DOHH2 (cell line): Measurements from ENCODE around the gene GGT6.

ENCODE experiments used
- H3F3A ChIP-seq: fragments of 200-600 bp; sonication (generic), shearing (Covaris generic); 2 replicates; pipeline ENCODE4 v1.6.0; 2016; ENCODE audit warnings: antibody characterized with exemption, mild to moderate bottlenecking; ENCODE audit not compliant: control insufficient read depth, insufficient read depth
- H3K27ac ChIP-seq: fragments of 200-600 bp; sonication (generic); 2 replicates; pipeline ENCODE4 v1.5.1; 2014; ENCODE audit warnings: low read depth, mild to moderate bottlenecking, low read length, moderate library complexity
- H3K27me3 ChIP-seq: fragments of 200-600 bp; sonication (generic); 2 replicates; pipeline ENCODE4 v1.6.1; 2014; ENCODE audit warnings: mild to moderate bottlenecking, low read length, mixed read lengths; ENCODE audit not compliant: control insufficient read depth
- H3K36me3 ChIP-seq: fragments of 200-600 bp; sonication (generic); 2 replicates; pipeline ENCODE4 v1.6.1; 2014; ENCODE audit warnings: mild to moderate bottlenecking, low read length, moderate library complexity, mixed read lengths; ENCODE audit not compliant: control insufficient read depth
- H3K4me1 ChIP-seq: fragments of 200-600 bp; sonication (generic); 2 replicates; pipeline ENCODE4 v1.6.1; 2014; ENCODE audit warnings: mild to moderate bottlenecking, low read length, mixed read lengths; ENCODE audit not compliant: control insufficient read depth
- H3K4me2 ChIP-seq: fragments of 200-600 bp; sonication (generic); 2 replicates; pipeline ENCODE4 v1.6.0; 2014; ENCODE audit warnings: mild to moderate bottlenecking, low read length, moderate library complexity
- H3K4me3 ChIP-seq: fragments of 200-600 bp; sonication (generic); 2 replicates; pipeline ENCODE4 v1.5.1; 2014; ENCODE audit warnings: mild to moderate bottlenecking, low read length, mixed read lengths
- H3K79me2 ChIP-seq: fragments of 200-600 bp; sonication (generic); 2 replicates; pipeline ENCODE4 v1.6.1; 2014; ENCODE audit warnings: mild to moderate bottlenecking, low read length, mixed read lengths; ENCODE audit not compliant: control insufficient read depth
- H3K9me2 ChIP-seq: fragments of 200-600 bp; sonication (generic); replicated peaks from 2 replicates; pipeline ENCODE4 v1.6.1; 2014; ENCODE audit warnings: mild to moderate bottlenecking, low read length, mixed read lengths; ENCODE audit not compliant: control insufficient read depth
- H3K9me3 ChIP-seq: fragments of 200-600 bp; sonication (generic); 2 replicates; pipeline ENCODE4 v1.6.1; 2014; ENCODE audit warnings: antibody characterized with exemption, low read length, mixed read lengths; ENCODE audit not compliant: control insufficient read depth, insufficient read depth
- H4K20me1 ChIP-seq: fragments of 200-600 bp; sonication (generic); 2 replicates; pipeline ENCODE4 v1.6.0; 2014; ENCODE audit warnings: low read depth, mild to moderate bottlenecking, antibody characterized with exemption, low read length, moderate library complexity; ENCODE audit not compliant: control insufficient read depth, insufficient read depth
- EZH2phosphoT487 ChIP-seq: fragments of 200-600 bp; sonication (generic); IDR thresholded peaks from 2 replicates; pipeline ENCODE4 v1.6.1; 2017; ENCODE audit warnings: borderline replicate concordance, mild to moderate bottlenecking, antibody characterized with exemption, low read length, moderate library complexity, mixed read lengths
- TF ChIP-seq, protein P1 (sequence below): fragments of 200-600 bp; sonication (generic); IDR thresholded peaks from one replicate; pipeline ENCODE4 v1.5.1; 2014; ENCODE audit warnings: antibody characterized with exemption, mild to moderate bottlenecking, low read depth, low read length; ENCODE audit not compliant: poor library complexity, severe bottlenecking

The GGT6 gene

GRCh38 chr17:4588898-4589625, 28.7 kb upstream of the GGT6 start:
- Histone ChIP-seq H3K9me3 (no peaks in the 10 kb centered on the region), H3K9me2 (no peaks in the 10 kb centered on the region), H4K20me1 (no peaks in the 10 kb centered on the region), H3K4me2 (no peak overlapping the region), H3K36me3 (no peaks in the 10 kb centered on the region), H3K4me3 (no peak overlapping the region), H3F3A (no peaks in the 10 kb centered on the region), H3K4me1 (no peaks in the 10 kb centered on the region), H3K27me3 (peaks cover 31% of the 10 kb centered on the region), H3K79me2 (no peaks in the 10 kb centered on the region), H3K27ac (no peak overlapping the region)
- TF ChIP-seq, protein P1, sequence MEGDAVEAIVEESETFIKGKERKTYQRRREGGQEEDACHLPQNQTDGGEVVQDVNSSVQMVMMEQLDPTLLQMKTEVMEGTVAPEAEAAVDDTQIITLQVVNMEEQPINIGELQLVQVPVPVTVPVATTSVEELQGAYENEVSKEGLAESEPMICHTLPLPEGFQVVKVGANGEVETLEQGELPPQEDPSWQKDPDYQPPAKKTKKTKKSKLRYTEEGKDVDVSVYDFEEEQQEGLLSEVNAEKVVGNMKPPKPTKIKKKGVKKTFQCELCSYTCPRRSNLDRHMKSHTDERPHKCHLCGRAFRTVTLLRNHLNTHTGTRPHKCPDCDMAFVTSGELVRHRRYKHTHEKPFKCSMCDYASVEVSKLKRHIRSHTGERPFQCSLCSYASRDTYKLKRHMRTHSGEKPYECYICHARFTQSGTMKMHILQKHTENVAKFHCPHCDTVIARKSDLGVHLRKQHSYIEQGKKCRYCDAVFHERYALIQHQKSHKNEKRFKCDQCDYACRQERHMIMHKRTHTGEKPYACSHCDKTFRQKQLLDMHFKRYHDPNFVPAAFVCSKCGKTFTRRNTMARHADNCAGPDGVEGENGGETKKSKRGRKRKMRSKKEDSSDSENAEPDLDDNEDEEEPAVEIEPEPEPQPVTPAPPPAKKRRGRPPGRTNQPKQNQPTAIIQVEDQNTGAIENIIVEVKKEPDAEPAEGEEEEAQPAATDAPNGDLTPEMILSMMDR: no peak
- no peak for TF ChIP-seq EZH2phosphoT487

- TF ChIP-seq, protein P1: no peak
- TF ChIP-seq EZH2phosphoT487: no peak
- no peak overlapping the region for H3K27ac ChIP-seq
- peaks cover 37% of the 10 kb centered on the region for H3K27me3 ChIP-seq
These were observed 28.0 kb upstream of the GGT6 start for GRCh38 chr17:4588391-4588790.

GRCh38 chr17:4587803-4588202, 27.4 kb upstream of the GGT6 start:
- H3F3A ChIP-seq: no peaks in the 10 kb centered on the region
- no peaks in the 10 kb centered on the region for H3K4me1 ChIP-seq
- H3K36me3 ChIP-seq: no peaks in the 10 kb centered on the region
- TF ChIP-seq, protein P1: no peak
- no peak for TF ChIP-seq EZH2phosphoT487
- H3K9me3 ChIP-seq: no peaks in the 10 kb centered on the region
- no peak overlapping the region for H3K4me2 ChIP-seq
- no peak overlapping the region for H3K4me3 ChIP-seq
- H3K9me2 ChIP-seq: no peaks in the 10 kb centered on the region
- H3K27ac ChIP-seq: no peak overlapping the region
- no peaks in the 10 kb centered on the region for H3K79me2 ChIP-seq
- peaks cover 42% of the 10 kb centered on the region for H3K27me3 ChIP-seq
- no peaks in the 10 kb centered on the region for H4K20me1 ChIP-seq

More at GRCh38 chr17:4588391-4588790, 28.0 kb upstream of the GGT6 start:
- Histone ChIP-seq H3K4me2 (no peak overlapping the region), H3F3A (no peaks in the 10 kb centered on the region), H3K9me2 (no peaks in the 10 kb centered on the region), H4K20me1 (no peaks in the 10 kb centered on the region), H3K4me1 (no peaks in the 10 kb centered on the region), H3K79me2 (no peaks in the 10 kb centered on the region), H3K9me3 (no peaks in the 10 kb centered on the region), H3K36me3 (no peaks in the 10 kb centered on the region), H3K4me3 (no peak overlapping the region)
